HG03521 (cell line): ENCODE results near the gene JAKMIP1.

ENCODE experiments used
- ATAC-seq: cut with Tn5 transposase; IDR thresholded peaks from one replicate; pipeline ENCODE4 v1.9.1; 2021; ENCODE audit warnings: mild to moderate bottlenecking, moderate library complexity; ENCODE audit not compliant: unreplicated experiment

JAKMIP1 gene

GRCh38 chr4:6047130-6047673 lies 153.1 kb downstream of the JAKMIP1 start:
- no peak for ATAC-seq

- ATAC-seq = no peak
Observed at GRCh38 chr4:6046526-6047129, 153.7 kb downstream of the JAKMIP1 start.

GRCh38 chr4:6044805-6045204 lies 155.5 kb downstream of the JAKMIP1 start:
- ATAC-seq = no peak

- ATAC-seq = no peak
Observed at GRCh38 chr4:6044276-6044675, 156.1 kb downstream of the JAKMIP1 start.

- no peak for ATAC-seq
Observed at GRCh38 chr4:6043843-6044242, 156.5 kb downstream of the JAKMIP1 start.

GRCh38 chr4:6043188-6043587 lies 157.2 kb downstream of the JAKMIP1 start:
- no peak for ATAC-seq

- ATAC-seq = no peak
Observed at GRCh38 chr4:6042293-6043063, 157.9 kb downstream of the JAKMIP1 start.

GRCh38 chr4:6041800-6042199 lies 158.5 kb downstream of the JAKMIP1 start:
- no peak for ATAC-seq

- no peak for ATAC-seq
Observed at GRCh38 chr4:6038711-6039110, 161.6 kb downstream of the JAKMIP1 start.

- no peak for ATAC-seq
Observed at GRCh38 chr4:6035786-6036185, 164.6 kb downstream of the JAKMIP1 start.

GRCh38 chr4:6033381-6033780 lies 167.0 kb downstream of the JAKMIP1 start:
- ATAC-seq = no peak

- ATAC-seq = no peak
Observed at GRCh38 chr4:6032249-6033244, 167.8 kb downstream of the JAKMIP1 start.

GRCh38 chr4:6031846-6032245 lies 168.5 kb downstream of the JAKMIP1 start:
- no peak for ATAC-seq

- no peak for ATAC-seq
Observed at GRCh38 chr4:6030679-6031078, 169.7 kb downstream of the JAKMIP1 start.

- ATAC-seq = no peak
Observed at GRCh38 chr4:6029254-6029653, 171.1 kb downstream of the JAKMIP1 start.

- ATAC-seq = no peak
Observed at GRCh38 chr4:6028168-6028567, 172.2 kb downstream of the JAKMIP1 start.

GRCh38 chr4:6027392-6027791 lies 173.0 kb downstream of the JAKMIP1 start:
- ATAC-seq = no peak

- ATAC-seq = no peak
Observed at GRCh38 chr4:6024313-6024960, 175.9 kb downstream of the JAKMIP1 start.

- no peak for ATAC-seq
Observed at GRCh38 chr4:6023731-6024130, 176.6 kb downstream of the JAKMIP1 start.

GRCh38 chr4:6022607-6023288 lies 177.6 kb downstream of the JAKMIP1 start:
- ATAC-seq = no peak
